Activated naive CD4-positive, alpha-beta T cell treated with anti-CD3 and anti-CD28 coated beads, Interleukin-2, amount 50 U/mL, for 24 hours (primary cell): ENCODE data around the gene GABBR2.
"Not testable (repeated sequence)": the region's sequence is repeated elsewhere in the genome, so short reads cannot be mapped to it uniquely, and the experiment has no call there.

ENCODE experiments used
- H3K27ac Mint-ChIP-seq: one replicate; pipeline ENCODE4 v1.8.0; 2021; ENCODE audit warnings: mild to moderate bottlenecking, mixed read lengths
- H3K27me3 Mint-ChIP-seq: one replicate; pipeline ENCODE4 v1.8.0; 2021; ENCODE audit warnings: mixed read lengths
- H3K36me3 Mint-ChIP-seq: one replicate; pipeline ENCODE4 v1.8.0; 2021; ENCODE audit warnings: mixed read lengths
- H3K4me1 Mint-ChIP-seq: one replicate; pipeline ENCODE4 v1.8.0; 2021; ENCODE audit warnings: mixed read lengths
- H3K4me3 Mint-ChIP-seq: one replicate; pipeline ENCODE4 v1.8.0; 2021; ENCODE audit warnings: mild to moderate bottlenecking, mixed read lengths
- H3K9me3 Mint-ChIP-seq: one replicate; pipeline ENCODE4 v1.8.0; 2021; ENCODE audit warnings: mixed read lengths

The GABBR2 gene

GRCh38 chr9:98522487-98522886 is 186.2 kb downstream of the GABBR2 start:
- Mint-ChIP-seq H3K4me1 (no peaks in the 10 kb centered on the region), H3K27ac (no peak overlapping the region), H3K36me3 (no peaks in the 10 kb centered on the region), H3K27me3 (peaks cover 33% of the 10 kb centered on the region), H3K4me3 (no peak overlapping the region), H3K9me3 (peaks cover 6% of the 10 kb centered on the region)

DNA sequence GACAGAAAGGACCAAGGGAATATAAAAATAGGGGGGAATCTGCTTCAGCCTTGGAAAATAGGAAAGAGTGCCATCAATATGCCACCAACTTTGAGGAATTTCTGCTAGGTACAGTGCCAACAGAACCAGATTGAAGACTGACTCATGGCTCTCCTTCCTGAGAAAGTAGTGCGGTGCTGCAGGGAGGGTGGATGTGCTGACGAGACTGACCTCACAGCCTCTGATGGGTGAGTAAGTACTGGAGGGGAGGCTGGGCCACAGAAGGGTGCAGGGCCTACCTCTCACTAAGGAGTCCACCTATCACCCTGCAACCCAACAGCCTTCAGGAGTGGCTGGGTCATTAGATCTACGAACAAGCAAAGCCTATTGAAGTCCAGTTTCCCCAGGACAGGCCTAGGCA is 187.6 kb downstream of the GABBR2 start:
- no peaks in the 10 kb centered on the region for H3K4me1 Mint-ChIP-seq
- no peaks in the 10 kb centered on the region for H3K36me3 Mint-ChIP-seq
- no peak overlapping the region for H3K27ac Mint-ChIP-seq
- peaks cover 32% of the 10 kb centered on the region for H3K27me3 Mint-ChIP-seq
- peaks cover 2% of the 10 kb centered on the region for H3K9me3 Mint-ChIP-seq
- no peak overlapping the region for H3K4me3 Mint-ChIP-seq

DNA sequence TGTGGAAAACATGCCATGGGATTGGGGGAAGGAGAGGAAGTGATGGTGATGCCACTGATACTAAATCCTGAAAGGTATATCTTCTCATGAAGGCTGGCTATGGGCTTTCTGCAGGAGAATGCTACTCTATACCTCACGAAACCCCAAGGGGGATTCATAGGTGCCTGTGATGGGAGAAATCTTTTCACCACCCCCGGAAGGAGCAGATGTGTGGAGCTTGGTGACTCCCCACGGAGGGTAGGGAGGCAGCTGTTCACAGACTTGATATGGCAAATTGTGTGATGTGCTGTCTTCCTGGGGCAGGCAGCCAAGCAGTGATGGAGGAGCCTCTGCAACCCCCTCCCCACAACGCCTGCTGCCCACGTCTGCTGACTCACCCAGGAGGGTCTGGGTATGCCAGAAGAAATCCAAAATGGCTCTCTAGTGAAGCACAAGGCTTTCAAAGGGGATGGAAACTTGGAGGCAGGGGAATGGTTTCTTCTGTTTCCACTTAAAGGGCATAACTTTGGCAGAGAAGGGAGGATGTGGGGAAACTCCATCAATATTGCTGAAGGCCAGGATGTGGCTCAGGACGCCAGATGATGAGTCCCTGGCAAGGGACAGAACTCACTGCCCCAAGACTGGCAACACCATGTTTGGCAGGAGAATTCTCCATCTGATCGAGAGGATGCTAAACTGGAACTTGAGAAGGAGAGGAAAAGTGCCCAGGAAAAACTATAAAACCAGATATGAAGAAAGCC is 188.3 kb downstream of the GABBR2 start:
- Mint-ChIP-seq H3K27me3 (peaks cover 30% of the 10 kb centered on the region), H3K4me3 (no peak overlapping the region), H3K36me3 (no peaks in the 10 kb centered on the region)

DNA sequence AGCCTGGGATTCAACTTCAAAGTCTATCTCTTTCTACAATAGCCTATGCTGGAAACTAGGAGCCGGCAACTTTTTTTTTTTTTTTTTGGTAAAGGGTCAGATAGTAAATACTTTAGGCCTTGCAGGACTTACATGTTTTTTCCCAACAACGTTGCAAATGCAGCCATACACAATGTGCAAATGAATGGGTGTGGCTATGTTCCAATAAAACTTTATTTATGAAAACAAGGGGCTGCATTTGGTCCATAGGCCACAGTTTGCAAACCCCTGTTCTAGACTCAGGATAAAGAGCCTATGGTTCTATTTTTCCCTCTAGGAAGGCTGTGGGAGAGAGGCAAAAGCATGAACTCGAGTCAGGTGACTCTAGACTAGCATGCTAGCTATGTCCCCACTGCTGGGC is 189.1 kb downstream of the GABBR2 start:
- Mint-ChIP-seq H3K4me3 (no peak overlapping the region), H3K4me1 (no peaks in the 10 kb centered on the region), H3K36me3 (no peaks in the 10 kb centered on the region), H3K27ac (no peak overlapping the region), H3K9me3 (no peaks in the 10 kb centered on the region), H3K27me3 (peaks cover 25% of the 10 kb centered on the region)

More for the DNA sequence above, 188.3 kb downstream of the GABBR2 start:
- Mint-ChIP-seq H3K4me1 (no peaks in the 10 kb centered on the region), H3K27ac (no peak overlapping the region), H3K9me3 (no peaks in the 10 kb centered on the region)

- Mint-ChIP-seq H3K9me3 (no peaks in the 10 kb centered on the region), H3K4me3 (no peak overlapping the region), H3K36me3 (no peaks in the 10 kb centered on the region), H3K4me1 (no peaks in the 10 kb centered on the region), H3K27me3 (peaks cover 20% of the 10 kb centered on the region), H3K27ac (no peak overlapping the region)
Observed at GRCh38 chr9:98518556-98518955, 190.2 kb downstream of the GABBR2 start.

GRCh38 chr9:98517761-98518160 is 191.0 kb downstream of the GABBR2 start:
- Mint-ChIP-seq H3K36me3 (no peaks in the 10 kb centered on the region), H3K4me3 (no peak overlapping the region), H3K4me1 (no peaks in the 10 kb centered on the region), H3K27me3 (peaks cover 18% of the 10 kb centered on the region), H3K9me3 (no peaks in the 10 kb centered on the region), H3K27ac (no peak overlapping the region)

DNA sequence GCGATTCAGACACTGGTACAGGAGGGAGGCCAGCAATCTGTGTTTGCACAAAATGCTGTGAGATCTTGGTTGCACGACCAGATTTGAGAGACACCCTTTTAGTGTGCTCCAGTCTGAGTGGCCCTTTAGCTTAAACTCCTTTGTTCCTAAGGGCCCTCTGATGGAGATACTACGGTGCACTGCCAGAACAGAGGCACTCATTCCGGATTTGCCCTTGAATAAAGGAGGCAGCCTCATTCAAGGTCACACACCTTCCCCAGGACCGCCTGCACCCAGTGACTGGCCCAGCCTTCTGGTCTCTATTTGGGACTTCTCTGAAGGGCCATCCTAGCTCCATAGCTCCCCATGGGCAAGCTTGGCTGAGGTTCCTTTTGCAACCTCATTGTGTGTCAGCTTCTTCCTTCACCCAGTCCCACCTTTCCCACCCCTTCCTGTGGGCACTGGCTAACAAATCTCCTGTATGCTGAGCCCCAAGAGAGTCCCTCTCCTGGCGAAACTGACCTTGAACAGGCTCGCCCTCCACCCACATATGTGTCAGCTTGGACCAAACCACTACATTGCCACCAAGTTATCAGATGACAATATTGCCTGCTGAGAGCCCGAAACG is 191.7 kb downstream of the GABBR2 start:
- no peaks in the 10 kb centered on the region for H3K4me1 Mint-ChIP-seq
- no peaks in the 10 kb centered on the region for H3K9me3 Mint-ChIP-seq
- no peaks in the 10 kb centered on the region for H3K36me3 Mint-ChIP-seq
- peaks cover 15% of the 10 kb centered on the region for H3K27me3 Mint-ChIP-seq
- H3K27ac Mint-ChIP-seq, result no peak overlapping the region
- no peak overlapping the region for H3K4me3 Mint-ChIP-seq

DNA sequence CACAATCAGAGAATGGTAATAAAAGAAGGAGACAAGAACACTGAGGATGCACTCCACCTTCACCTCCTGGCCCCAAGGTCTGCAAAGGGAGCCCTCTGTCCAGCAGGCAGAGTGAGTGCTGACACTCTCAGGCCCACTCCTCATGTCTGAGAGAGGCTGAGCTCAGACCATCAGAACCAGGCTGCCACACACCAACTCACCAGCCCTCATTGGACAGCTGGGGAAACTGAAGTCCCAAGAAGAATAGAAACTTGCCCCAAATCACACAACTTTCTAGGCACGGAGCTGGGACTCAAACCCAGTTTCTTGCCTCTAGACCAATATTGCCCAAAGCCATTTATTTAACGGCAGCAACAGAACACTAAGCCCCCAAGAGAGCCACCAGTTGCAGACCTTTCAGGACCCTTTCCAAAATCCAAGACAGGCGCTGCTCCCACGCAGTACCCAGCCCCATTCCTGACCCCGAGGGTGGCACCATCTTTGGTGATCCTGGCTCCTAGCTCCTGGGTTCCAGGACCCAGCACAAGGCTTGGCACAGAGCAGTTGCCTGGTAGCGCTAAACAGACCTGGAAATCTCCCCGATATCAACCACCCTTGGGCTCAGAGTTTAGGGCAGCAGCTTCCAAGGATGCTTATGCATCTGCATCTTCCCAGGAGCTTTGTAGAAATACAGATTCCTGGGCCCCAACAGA is 192.4 kb downstream of the GABBR2 start:
- no peaks in the 10 kb centered on the region for H3K9me3 Mint-ChIP-seq
- H3K36me3 Mint-ChIP-seq, result no peaks in the 10 kb centered on the region

GRCh38 chr9:98515506-98516204 is 193.1 kb downstream of the GABBR2 start:
- H3K4me3 Mint-ChIP-seq, result no peak overlapping the region
- H3K27ac Mint-ChIP-seq, result no peak overlapping the region
- no peaks in the 10 kb centered on the region for H3K36me3 Mint-ChIP-seq
- no peaks in the 10 kb centered on the region for H3K4me1 Mint-ChIP-seq
- peaks cover 13% of the 10 kb centered on the region for H3K27me3 Mint-ChIP-seq
- H3K9me3 Mint-ChIP-seq, result no peaks in the 10 kb centered on the region

More for the DNA sequence above, 192.4 kb downstream of the GABBR2 start:
- Mint-ChIP-seq H3K4me1 (no peaks in the 10 kb centered on the region), H3K4me3 (no peak overlapping the region), H3K27me3 (peaks cover 15% of the 10 kb centered on the region), H3K27ac (no peak overlapping the region)

DNA sequence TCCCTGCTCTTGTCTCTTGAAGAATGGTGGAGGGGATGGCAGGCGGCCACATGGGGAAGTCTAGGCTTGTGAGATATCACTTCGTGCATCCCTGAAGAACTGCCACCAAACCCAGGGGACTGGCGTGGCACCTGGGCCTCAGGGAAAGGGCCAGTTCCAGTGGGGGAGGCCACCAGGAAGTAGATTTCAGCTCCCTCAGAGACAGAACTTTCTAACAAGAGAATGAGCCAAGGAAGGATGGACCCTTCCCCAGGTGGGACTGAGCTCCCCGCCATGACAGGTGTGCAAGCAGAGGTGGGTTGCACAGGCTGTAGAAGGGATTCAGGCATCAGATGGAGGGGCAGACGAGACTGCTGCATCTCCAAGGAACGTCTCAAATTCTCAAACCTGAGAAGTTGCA is 193.9 kb downstream of the GABBR2 start:
- peaks cover 7% of the 10 kb centered on the region for H3K27me3 Mint-ChIP-seq
- no peaks in the 10 kb centered on the region for H3K9me3 Mint-ChIP-seq
- H3K36me3 Mint-ChIP-seq, result no peaks in the 10 kb centered on the region
- no peak overlapping the region for H3K27ac Mint-ChIP-seq
- H3K4me3 Mint-ChIP-seq, result no peak overlapping the region
- H3K4me1 Mint-ChIP-seq, result no peaks in the 10 kb centered on the region

- H3K4me1 Mint-ChIP-seq, H3K27ac Mint-ChIP-seq, H3K4me3 Mint-ChIP-seq, H3K36me3 Mint-ChIP-seq, H3K9me3 Mint-ChIP-seq: not testable (repeated sequence)
- peaks cover 11% of the 10 kb centered on the region for H3K27me3 Mint-ChIP-seq
Observed at GRCh38 chr9:98508217-98508919, 200.4 kb downstream of the GABBR2 start.

GRCh38 chr9:98506422-98507054 is 202.2 kb downstream of the GABBR2 start:
- Mint-ChIP-seq H3K27me3 (peaks cover 11% of the 10 kb centered on the region), H3K4me1 (no peaks in the 10 kb centered on the region), H3K36me3 (no peaks in the 10 kb centered on the region), H3K9me3 (no peaks in the 10 kb centered on the region), H3K27ac (no peak overlapping the region), H3K4me3 (no peak overlapping the region)

- H3K36me3 Mint-ChIP-seq, result no peaks in the 10 kb centered on the region
- no peaks in the 10 kb centered on the region for H3K4me1 Mint-ChIP-seq
- no peak overlapping the region for H3K4me3 Mint-ChIP-seq
- no peak overlapping the region for H3K27ac Mint-ChIP-seq
- no peaks in the 10 kb centered on the region for H3K9me3 Mint-ChIP-seq
- peaks cover 14% of the 10 kb centered on the region for H3K27me3 Mint-ChIP-seq
Observed at GRCh38 chr9:98504298-98505282, 204.1 kb downstream of the GABBR2 start.

DNA sequence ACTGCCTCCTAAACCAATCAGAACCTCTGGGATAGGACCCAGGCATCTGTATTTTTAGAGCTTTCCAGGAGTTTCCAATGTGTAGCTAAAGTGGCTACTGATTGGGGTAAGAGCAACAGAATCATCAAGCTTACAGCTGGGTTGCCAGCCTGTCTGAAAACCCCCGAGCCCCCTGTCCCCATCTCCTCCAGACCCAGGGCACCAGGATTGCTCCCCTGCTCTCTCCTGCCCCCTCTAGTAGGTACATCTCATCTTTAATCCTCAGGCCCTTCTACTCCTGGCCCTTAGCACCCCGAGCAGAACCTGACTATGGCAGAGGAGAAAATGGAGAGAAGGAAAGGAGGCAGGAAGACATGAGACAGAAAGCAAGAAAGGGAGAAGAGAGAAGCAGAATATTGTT is 204.9 kb downstream of the GABBR2 start:
- Mint-ChIP-seq H3K36me3 (no peaks in the 10 kb centered on the region), H3K4me1 (no peaks in the 10 kb centered on the region), H3K27me3 (peaks cover 14% of the 10 kb centered on the region), H3K4me3 (no peak overlapping the region), H3K9me3 (no peaks in the 10 kb centered on the region), H3K27ac (no peak overlapping the region)
